HG02840 (cell line): ENCODE data around the gene HBS1L.
A peak's percentile ranks its signal among the peaks of the same experiment; 100 is the strongest.

Experiments
- ATAC-seq: cut with Tn5 transposase; IDR thresholded peaks from one replicate; pipeline ENCODE4 v1.9.1; 2021; ENCODE audit warnings: mild to moderate bottlenecking, moderate library complexity, moderate number of reproducible peaks; ENCODE audit not compliant: unreplicated experiment, low FRiP score

Gene HBS1L

DNA sequence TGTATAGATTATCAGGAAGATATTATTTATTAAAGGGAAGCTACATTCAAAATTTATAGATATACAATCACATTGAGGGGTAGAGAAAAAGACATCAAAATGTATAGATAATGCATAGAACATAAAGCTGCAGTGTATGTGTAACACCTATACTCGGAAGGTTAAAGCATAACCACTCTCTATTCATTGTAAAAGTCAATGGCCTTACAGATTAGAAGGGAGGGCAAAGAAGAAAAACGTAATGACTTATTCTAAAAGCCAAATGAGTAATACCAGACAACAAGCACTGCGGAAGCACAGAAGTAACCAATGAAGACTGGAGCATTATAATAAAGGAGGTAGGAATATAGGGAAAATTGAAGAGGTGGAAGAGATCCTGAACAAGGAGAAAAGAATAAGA lies 11.3 kb downstream of the HBS1L start:
- no peak for ATAC-seq

DNA sequence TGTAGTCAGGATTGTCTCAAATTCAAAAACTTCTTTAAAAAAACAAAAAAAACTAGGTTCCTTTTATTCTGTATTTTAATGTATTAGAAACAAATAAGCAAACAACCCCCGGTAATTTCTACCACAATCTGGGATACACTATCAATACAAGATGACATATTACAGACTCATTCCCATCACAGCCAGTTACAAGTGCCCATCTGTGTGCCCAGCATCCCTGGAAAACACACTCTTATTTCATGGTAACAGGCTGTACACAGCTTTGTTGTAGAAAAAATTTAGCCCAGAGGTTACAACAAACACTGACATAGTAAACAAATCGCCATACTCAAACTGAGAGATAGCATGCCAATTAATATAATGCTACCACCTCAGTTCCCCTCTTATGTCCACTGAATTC lies 16.3 kb downstream of the HBS1L start:
- no peak for ATAC-seq

DNA sequence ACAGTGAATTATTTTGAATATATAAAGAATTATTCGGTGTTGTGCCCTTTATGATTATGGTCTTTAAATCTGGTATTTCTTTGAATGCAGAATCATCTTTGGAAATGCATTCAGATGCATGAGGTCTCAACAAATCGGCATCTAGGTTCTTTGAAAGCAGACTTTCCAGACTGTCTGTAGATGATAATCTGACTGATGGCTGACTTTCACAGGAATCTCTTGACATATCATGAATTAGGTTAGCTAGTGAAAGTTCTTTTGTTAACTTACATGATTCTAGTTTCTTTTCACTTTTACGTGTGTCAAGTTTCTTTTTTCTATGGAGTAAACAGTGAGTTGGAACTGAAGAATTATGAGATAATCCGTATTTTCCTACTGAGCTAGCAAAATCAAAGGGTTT lies 17.1 kb downstream of the HBS1L start:
- ATAC-seq: no peak

DNA sequence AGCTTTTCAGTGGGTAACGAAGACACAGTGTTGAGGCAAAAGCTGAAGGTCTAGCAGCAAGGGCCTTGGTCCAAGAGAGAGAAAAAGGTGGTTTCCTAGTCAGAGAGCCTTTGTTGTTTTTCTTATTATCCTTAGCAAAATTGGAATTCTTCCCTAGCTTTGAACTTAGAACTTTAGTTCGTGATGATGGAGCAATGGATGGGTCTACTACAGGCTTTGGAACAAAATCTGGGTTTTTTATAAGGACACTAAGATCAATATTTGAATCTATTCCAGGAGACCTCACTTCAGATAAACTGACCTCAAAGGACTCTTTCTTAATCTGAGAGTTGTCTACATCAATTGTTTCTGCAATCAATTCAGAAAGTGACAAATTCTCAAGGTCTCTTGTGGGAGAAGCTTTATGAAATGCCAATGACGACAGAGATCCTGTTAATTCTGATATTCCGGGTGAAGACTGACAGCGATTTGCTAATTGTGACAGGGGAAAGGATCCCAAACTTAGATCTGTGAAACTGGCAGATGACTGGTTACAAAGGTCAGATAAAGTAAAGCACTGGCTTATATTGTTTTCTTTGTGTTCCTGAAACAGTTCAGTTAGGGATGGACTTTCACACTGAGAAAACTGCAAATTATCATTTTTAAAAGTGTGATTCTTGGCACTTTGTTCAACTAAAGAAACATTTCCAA lies 17.7 kb downstream of the HBS1L start:
- no peak for ATAC-seq

DNA sequence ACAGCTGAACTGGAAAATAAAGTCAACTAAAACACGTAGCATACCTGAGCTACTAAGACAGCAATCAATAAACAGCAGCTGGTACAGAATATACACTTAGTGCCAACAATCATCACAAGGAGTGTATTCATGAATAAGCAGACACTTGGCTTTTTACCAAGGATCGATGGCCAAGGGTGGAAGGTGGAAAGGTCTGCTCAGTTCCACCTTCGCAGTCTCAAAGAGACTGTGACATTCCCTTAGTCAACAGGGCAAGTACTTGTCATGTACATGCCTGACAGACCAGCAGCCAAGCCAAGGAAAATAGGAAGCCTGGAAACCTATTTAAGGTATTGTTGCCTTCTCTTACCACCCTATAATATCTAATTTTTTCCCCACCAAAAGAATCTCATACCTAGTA lies 21.4 kb downstream of the HBS1L start:
- ATAC-seq: no peak

DNA sequence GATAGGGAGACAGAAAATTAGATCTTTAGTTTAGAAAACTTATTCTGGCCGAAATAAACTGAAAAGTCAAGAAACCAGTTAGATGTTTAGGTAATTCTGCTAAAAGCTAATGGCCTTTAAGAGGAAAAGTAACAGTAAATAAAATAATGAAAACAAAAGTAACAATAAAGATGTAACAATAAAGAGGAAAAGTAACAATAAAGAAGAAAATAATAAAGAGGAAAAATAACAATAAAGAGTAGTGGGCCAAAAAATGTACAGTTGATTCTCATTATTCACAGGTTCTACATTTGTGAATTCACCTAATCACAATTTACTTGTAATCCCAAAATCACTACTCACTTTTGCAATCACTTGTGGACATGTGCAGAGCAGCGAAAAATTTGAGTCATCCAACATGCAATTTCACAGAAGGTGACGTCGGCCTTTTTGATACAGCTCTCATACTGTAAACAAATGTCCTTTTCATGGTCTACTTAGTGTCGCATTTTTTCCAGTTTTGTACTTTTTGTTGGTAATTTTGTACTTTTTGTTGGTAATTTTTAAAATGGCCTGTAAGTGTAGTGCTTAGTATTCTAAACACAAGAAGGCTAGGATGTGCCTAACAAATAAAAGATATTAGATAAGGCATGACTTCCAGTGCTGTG lies 24.0 kb downstream of the HBS1L start:
- ATAC-seq: no peak

DNA sequence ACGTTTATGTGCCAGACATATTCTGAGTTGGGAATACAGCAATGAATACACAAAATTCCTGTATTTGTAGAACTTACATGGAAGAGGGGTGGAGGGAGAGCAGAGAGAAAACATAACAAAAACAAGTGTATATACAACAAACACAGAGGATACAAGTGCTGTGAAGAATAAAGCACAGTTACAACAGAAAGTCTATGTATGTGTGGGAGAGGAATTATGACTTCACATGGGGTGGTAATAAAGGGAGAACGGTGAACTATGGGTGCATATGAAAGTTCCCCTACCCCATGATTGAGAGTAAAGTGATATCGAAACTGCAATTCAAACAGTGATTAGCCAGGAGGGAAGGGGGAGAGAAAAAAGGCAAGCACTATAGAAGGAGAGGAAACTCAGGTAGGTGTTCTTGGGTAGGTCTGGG lies 24.6 kb downstream of the HBS1L start:
- ATAC-seq: peak; percentile 86

DNA sequence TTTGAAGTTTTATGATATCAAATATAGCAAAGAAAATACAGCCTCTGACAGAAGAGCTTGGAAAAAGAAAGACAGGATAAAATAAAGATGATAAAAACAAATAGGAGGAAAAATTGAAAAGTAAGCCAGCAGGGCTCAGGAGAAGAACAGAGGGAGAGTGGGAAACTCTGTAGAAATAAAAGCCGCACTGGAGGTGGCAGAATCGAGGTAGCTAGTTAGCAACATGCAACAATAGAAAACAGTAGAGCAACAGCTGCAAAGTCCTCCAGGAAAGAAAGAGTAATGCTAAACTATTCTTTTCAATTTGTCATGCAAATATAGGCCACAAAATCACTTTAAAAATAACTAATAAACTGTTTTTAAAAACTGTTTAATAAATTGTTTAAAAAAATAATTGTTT lies 28.8 kb downstream of the HBS1L start:
- no peak for ATAC-seq

DNA sequence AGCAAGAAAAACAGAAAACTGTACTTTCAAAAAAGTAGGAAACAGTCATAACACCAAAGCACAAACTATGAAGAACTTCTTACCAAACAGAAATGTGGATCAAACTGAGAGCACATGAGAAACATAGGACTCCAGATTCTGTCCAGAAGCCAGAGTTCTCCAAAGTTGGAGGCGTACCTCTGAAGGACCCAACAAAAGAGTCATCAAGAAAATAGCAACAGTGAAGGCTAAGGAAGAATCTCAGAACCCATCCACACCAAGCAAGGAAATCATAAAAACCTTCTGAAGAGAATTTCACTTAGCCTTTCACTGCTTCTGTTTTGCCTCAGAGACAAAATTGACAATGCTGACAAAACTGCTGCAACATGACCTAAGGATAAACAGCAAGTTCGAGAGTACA lies 29.4 kb downstream of the HBS1L start:
- ATAC-seq: no peak

DNA sequence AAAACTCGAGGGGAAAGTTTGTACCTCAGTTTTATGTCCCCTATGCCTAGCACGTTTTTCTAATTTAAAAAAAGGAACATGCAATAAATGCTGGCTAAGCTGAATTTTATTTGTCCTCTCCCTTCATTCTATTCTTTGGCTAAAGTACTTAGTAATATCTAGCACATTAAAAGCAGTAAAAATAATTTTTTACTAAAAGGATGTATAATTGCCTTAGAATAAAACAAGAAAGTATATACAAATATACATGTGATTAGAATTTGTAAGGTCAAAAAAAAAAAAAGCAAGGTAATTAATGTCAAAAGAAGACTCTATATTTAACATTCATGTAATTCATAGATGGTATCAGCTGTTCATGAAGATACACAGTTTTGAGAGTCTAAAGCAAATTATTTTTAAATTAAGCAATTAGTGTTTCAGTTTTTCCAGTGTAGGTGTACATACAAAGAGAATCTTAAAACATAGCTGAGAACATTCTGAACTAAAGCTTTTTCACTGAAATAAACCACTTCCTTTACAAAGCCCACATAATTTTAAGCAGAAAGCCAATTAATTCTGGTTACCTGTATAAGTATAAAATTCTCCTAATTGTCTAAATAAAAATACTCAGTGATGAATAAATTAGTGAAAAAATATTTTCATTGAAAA lies 32.4 kb downstream of the HBS1L start:
- ATAC-seq: no peak

DNA sequence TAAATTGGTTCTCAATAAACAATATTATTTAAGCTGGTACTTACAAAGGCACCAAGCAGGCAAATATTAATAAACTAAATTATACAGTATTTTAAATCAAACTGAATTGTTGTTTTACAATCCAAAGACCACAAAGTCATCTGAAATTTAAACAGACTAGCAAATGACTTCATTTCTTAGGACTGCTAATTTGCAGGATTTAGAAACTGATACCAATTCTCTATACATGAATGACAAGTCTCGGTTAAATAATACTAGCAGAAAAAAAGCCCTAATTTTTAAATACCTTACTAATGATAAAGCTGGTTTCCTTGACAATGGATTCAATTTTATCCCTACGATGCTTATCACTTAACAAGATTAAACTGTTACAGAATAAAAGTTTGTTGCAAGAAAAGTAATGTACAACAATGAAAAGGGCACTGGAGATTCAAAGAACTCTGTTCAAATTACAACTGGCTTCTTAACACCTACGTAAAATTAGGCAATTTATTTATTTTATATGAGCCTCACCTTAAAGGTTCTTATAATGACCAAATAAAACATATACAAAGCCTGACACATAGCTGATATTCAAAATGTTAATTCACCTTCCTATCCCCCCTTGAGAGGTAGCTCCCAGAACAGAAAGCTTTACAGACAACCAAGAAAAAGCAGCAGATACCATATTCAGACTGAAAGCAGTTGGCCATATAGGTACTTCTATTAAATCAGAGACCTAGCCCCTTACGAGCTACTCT lies 33.1 kb downstream of the HBS1L start:
- no peak for ATAC-seq

DNA sequence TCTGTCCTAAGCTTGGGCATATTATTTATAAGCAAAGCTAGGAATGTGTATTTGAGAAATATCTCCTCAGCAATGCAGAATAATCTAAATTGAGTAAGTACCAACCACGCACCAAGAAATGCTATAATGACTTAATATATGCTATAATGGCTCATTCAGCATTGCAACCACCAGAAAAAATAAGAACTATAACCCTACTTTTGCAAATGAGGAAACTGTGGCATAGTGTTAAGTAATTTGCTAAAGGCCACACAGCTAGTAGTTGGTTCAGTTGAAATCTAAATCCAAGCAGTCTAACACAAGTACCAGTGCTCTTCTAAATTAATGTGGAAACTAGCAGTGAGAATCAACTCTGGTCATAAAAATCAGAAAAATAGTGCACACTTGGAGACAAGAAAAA lies 35.7 kb downstream of the HBS1L start:
- no peak for ATAC-seq

DNA sequence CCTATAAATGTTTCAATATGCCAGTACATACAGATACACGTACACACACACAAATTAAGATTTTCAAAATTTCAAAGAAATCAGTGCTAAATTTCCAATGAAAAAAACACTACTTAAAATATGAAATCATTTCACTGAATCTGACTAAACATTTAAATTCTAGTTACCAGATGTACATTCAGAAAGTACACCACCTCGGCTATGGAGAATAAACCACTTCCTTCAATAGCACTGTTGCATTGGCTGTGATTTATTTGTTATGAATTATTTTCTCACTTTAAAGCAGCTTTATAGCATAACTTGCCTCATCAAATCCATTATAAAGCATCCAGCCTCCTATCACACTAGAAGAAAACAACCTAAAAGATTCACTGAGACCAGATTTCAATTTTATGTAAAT lies 36.6 kb downstream of the HBS1L start:
- ATAC-seq: no peak

DNA sequence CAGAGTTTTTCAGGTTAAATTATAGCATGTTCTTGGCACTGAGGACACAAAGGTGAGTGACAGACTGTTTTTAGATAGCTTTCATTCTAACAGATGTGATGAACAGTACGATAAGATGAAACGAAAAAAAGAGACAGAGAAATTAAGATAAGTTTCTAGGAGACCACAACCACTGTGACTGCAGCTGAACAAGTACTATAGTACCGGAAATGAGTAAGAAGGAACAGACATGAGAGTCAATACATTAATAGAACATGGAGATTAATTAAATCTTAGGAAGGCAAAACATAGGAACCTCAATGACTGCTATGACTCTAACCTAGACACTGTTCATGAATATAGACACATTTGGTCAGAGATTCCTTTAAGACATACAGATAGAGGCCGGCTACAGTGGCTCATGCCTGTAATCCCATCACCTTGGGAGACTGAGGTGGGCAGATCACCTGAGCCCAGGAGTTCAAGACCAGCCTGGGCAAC lies 40.2 kb downstream of the HBS1L start:
- ATAC-seq: peak; percentile 82

DNA sequence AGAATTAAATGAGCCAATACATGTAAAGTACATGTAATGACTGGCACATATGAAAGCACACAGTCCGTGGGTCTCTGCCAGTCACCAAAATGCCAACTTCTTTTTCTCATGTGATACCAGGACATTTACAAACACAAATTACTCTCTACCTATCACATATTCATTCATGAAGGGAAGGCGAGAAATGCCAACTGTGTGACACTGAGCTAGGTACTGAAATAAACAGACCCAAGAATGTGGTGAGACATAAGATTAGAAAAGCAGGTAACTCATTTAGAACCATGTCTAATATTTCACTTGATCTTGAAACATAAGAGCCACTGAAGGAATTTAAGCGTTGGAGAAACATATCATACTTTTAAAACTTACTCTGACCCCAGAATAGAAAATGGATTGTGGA lies 41.4 kb downstream of the HBS1L start:
- no peak for ATAC-seq

DNA sequence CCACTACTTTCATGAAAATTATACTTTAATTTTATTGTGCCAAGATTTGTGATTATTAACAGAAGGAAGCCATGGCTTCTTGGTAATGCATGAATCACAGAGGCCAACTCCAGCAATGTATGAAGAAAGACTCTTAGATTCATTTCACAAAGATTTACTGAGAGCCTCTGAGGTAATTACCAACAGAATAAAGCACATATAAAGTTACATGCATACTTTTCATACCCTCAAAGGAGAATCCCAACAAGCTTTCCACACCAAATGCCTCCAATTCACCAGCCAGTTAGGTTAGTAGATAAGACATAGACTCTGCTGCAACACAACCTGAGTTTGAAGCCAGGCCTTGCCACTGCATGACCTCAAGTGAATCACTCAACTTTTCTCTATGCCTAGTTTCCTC lies 41.9 kb downstream of the HBS1L start:
- no peak for ATAC-seq

DNA sequence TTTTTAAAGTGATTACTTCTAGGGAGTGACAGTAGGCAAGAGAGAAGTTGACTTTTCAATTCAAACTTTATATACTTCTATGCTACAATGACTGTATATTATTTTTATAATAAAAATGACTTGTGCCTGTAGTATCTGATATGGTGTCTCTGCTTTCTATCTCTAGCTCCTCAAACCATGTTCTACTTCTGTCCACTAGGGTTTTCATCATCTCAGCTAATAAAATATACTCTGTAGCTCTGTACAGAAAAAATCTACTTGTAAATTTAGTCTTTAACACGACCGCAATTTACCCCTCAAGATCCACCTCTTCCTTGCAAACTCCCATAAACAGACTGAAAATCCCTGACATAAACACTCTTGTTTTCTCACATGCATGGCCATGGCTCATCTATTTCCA lies 42.3 kb downstream of the HBS1L start:
- ATAC-seq: no peak

DNA sequence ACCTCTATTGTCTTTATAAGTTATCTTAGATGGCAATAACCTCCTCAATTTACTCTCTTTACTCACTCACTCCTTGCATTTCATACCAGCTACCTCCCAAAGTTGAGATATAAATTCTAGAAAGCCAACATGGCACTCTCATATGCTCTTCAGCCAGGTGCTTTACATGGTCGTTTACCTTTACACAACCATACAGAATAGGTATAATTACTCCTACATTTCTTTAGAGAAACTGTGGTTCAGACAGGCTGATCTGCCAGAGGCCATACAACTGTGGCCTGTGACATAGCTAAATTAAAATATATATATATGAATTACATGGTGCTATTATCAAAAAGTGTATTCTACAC lies 45.7 kb downstream of the HBS1L start:
- ATAC-seq: peak; percentile 23

DNA sequence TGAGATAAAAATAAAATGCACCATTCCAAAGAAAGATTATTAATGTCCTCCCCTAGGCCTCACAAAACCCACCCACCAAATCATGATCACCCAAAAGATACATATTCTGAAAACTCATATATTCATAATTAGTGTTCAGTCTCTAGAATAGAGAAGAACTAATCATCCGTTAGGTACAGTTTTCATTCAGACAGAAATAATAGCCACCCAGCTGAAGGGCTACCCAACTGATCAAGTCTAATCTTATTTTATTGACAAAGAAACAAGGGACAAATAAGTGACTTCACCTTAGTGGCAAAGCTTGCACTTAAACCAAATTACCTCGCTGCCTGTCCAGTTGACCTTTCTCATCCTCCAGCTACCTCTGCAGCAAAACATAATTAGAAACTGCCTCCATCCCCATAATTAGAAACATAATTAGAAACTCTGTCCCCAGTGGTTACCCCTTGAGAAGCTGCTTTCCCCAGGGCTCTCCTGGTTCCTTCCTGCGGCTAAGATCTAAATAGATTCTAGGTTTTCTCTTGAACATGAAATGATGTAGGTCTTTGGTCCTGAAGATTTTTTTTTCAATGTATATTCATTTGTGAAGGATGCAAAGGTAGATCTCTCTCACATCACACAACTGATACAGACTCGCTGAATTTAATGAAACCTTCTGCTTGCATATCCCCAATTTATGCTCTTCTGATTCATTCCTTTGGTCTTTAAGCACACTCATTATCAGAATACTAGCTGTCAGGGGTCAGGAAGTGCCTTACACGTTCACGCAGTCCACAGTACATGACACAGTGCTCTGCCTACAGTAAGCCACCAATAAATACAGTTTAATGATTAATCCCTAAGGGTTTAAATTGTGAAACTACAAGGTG lies 46.3 kb downstream of the HBS1L start:
- peak; percentile 78 for ATAC-seq

DNA sequence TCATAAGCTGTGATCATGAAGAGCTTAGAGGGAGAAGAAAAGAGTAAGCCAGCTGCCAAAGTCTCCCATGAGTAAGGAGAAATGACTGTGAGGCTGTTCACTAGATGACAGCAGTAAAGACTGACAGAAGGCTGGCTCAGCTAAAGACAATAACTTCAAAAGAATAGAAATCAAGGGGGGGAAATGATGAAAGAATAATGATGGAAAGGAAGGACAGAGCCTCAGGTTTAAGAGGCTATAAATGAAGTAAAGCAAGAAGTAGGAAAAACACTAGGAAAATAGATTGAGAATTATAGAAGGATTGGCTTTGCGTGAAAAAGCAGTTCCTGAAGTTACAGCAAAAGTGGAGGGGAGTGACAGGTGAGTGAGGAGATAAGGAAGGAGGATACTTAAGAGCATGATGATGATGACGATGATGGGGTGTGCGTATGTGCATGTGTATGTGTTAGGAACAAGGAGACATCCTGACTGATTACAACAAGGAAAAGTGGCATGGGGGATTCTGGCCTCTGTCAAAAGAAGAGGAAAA lies 48.2 kb downstream of the HBS1L start:
- no peak for ATAC-seq
